ENCODE data around the gene COIL.

Gene COIL

GRCh38 chr17:56994009-56994792 is 33.4 kb upstream of the COIL start:
- TF ChIP-seq CTCF (IDR thresholded peaks at IDR 0.05; ENCODE audit: borderline replicate concordance, extremely low read depth, low read length, poor library complexity, severe bottlenecking), result no peak
- TF ChIP-seq EZH2 (IDR thresholded peaks at IDR 0.05; ENCODE audit: borderline replicate concordance, low read depth, low read length, severe bottlenecking), result no peak
- no peaks in the 10 kb centered on the region for H4K20me1 ChIP-seq (ENCODE audit: insufficient read depth, low read length)
- no peaks in the 10 kb centered on the region for H3K27me3 ChIP-seq (ENCODE audit: insufficient read depth, low read length, poor library complexity)
- H2AFZ ChIP-seq (ENCODE audit: low read depth, low read length), result no peak overlapping the region
- DNase-seq (no peak), ATAC-seq (ENCODE audit: insufficient read depth, low read depth) (no peak)
- peaks cover 28% of the 10 kb centered on the region; the same call in 1 of the 2 replicates for H3K36me3 ChIP-seq (ENCODE audit: insufficient read depth, low read length)
- no peak overlapping the region for H3K27ac ChIP-seq (ENCODE audit: low read length)
- H3K4me1 ChIP-seq (ENCODE audit: insufficient read depth, low read length), result no peaks in the 10 kb centered on the region
- H3K79me2 ChIP-seq (ENCODE audit: insufficient read depth, low read length), result no peaks in the 10 kb centered on the region
- no peak overlapping the region for H3K9ac ChIP-seq (ENCODE audit: low read depth, low read length)
- H3K4me3 ChIP-seq (ENCODE audit: low read depth in 1 of 2, low read length in 2 of 2), result no peak overlapping the region
- H3K4me2 ChIP-seq (ENCODE audit: insufficient read depth, low read length), result no peak overlapping the region
- H3K9me3 ChIP-seq (ENCODE audit: insufficient read depth, low read length, severe bottlenecking), result no peaks in the 10 kb centered on the region

DNA sequence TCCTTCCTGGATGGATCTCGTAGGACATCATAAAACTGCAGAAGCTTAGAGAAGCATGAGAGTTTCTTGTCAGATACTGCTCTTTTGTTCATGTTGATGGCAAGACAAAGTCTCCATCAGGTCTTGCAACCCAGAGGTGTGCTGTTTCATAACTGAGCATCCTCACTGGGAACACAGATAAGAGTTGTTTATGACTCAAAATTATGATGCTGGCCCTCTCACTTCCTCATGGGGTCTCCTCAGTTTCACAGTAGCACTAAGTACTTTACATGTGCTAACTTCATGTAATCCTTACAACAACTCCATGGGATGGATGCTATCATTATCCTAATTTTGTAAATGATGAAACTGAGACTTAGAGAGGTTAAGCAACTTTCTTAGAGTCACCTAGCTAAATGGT is 31.5 kb upstream of the COIL start:
- no peak for DNase-seq
- peaks cover 37% of the 10 kb centered on the region; the same call in 1 of the 2 replicates for H3K36me3 ChIP-seq (ENCODE audit: insufficient read depth, low read length)
- H3K4me3 ChIP-seq (ENCODE audit: low read depth in 1 of 2, low read length in 2 of 2), result no peak overlapping the region
- no peaks in the 10 kb centered on the region for H3K79me2 ChIP-seq (ENCODE audit: insufficient read depth, low read length)
- H3K4me2 ChIP-seq (ENCODE audit: insufficient read depth, low read length), result no peak overlapping the region
- H3K9me3 ChIP-seq (ENCODE audit: insufficient read depth, low read length, severe bottlenecking), result no peaks in the 10 kb centered on the region
- no peaks in the 10 kb centered on the region for H3K4me1 ChIP-seq (ENCODE audit: insufficient read depth, low read length)
- no peak for TF ChIP-seq CTCF (IDR thresholded peaks at IDR 0.05; ENCODE audit: borderline replicate concordance, extremely low read depth, low read length, poor library complexity, severe bottlenecking)
- no peaks in the 10 kb centered on the region for H3K27me3 ChIP-seq (ENCODE audit: insufficient read depth, low read length, poor library complexity)
- H2AFZ ChIP-seq (ENCODE audit: low read depth, low read length), result no peak overlapping the region
- no peak overlapping the region for H3K27ac ChIP-seq (ENCODE audit: low read length)
- no peak overlapping the region for H3K9ac ChIP-seq (ENCODE audit: low read depth, low read length)
- ATAC-seq (ENCODE audit: insufficient read depth, low read depth), result no peak
- H4K20me1 ChIP-seq (ENCODE audit: insufficient read depth, low read length), result no peaks in the 10 kb centered on the region

DNA sequence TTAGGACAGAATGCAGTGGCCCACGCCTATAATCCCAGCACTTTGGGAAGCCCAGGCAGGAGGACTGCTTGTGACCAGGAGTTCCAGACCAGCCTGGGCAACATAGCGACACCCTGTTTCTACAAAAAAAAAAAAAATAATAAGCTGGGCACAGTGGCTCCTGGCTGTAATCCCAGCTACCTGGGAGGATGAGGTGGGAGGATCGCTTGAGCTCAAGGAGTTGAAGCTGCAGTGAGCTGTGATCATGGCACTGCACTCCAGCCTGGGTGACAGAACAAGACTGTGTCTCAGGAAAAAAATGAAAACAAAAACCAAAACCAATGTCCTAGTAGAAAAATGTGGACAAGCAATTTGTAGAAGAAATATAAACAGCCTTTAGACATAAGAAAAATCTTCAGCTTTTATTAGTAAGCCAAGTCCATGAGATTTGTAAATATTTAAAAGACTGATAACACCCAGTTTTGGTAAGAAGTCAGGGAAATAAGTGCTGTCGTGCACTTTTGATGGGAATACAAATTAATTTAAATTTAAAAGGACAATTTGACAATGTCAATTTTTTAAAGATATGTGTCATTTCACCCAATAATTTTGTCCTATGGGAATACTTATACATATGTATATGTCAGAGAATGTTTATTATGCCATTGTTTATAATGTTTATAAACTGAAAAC is 28.2 kb upstream of the COIL start:
- no peaks in the 10 kb centered on the region for H3K27me3 ChIP-seq (ENCODE audit: insufficient read depth, low read length, poor library complexity)
- no peak overlapping the region for H3K4me2 ChIP-seq (ENCODE audit: insufficient read depth, low read length)
- no peak overlapping the region for H3K4me3 ChIP-seq (ENCODE audit: low read depth in 1 of 2, low read length in 2 of 2)
- no peak for DNase-seq
- no peak for ATAC-seq (ENCODE audit: insufficient read depth, low read depth)
- no peak overlapping the region for H3K9ac ChIP-seq (ENCODE audit: low read depth, low read length)
- H4K20me1 ChIP-seq (ENCODE audit: insufficient read depth, low read length), result no peaks in the 10 kb centered on the region
- no peaks in the 10 kb centered on the region for H3K4me1 ChIP-seq (ENCODE audit: insufficient read depth, low read length)
- no peak for TF ChIP-seq EZH2 (IDR thresholded peaks at IDR 0.05; ENCODE audit: borderline replicate concordance, low read depth, low read length, severe bottlenecking)
- no peak for TF ChIP-seq CTCF (IDR thresholded peaks at IDR 0.05; ENCODE audit: borderline replicate concordance, extremely low read depth, low read length, poor library complexity, severe bottlenecking)
- no peak overlapping the region for H3K27ac ChIP-seq (ENCODE audit: low read length)
- H3K9me3 ChIP-seq (ENCODE audit: insufficient read depth, low read length, severe bottlenecking), result no peaks in the 10 kb centered on the region
- no peaks in the 10 kb centered on the region for H3K79me2 ChIP-seq (ENCODE audit: insufficient read depth, low read length)
- H3K36me3 ChIP-seq (ENCODE audit: insufficient read depth, low read length), result peaks cover 25% of the 10 kb centered on the region
- no peak overlapping the region for H2AFZ ChIP-seq (ENCODE audit: low read depth, low read length)

All from DND-41 (cell line).